ENCODE measurements around the gene RPS6KA3. TPM values are rescaled to one million over a fixed set of nuclear protein-coding genes. Genes with fewer than 3 reads are reported as not detected.

Gene RPS6KA3
- total and polyA plus RNA-seq, 2 of the 8 experiments (the other 6 are each of a cell fraction or from before 2014, with no cell fraction given): 7.1 to 13.0 TPM

DNA sequence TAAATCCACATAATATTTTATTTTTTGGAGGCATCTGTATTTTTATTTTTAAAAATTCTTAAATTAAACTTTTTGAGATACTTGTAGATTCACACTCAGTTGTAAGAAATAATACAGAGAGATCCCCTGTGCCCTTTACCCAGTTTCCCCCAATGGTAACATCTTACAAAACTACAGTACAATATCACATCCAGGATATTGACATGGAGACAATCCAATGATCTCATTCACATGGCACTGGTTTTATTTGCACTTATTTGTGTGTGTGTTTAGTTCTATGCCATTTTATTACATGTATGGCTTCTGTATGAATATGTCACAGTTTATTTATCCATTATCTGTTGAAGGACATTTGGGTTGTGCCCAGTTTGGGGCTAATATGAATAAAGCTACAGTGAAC lies 89.6 kb downstream of the RPS6KA3 start (continued):
- TF ChIP-seq EP300 (IDR thresholded peaks at IDR 0.05; ENCODE audit: borderline replicate concordance in 1 of 2, low read depth in 2 of 2, low read length in 2 of 2) (no peak), HDAC2 (IDR thresholded peaks at IDR 0.05; ENCODE audit: borderline replicate concordance in 1 of 2, low read depth in 2 of 2, low read length in 2 of 2) (no peak)
